ENCODE data around the gene MIA2.
"Not testable (repeated sequence)": the region's sequence is repeated elsewhere in the genome, so short reads cannot be mapped to it uniquely, and the experiment has no call there.

Gene MIA2

DNA sequence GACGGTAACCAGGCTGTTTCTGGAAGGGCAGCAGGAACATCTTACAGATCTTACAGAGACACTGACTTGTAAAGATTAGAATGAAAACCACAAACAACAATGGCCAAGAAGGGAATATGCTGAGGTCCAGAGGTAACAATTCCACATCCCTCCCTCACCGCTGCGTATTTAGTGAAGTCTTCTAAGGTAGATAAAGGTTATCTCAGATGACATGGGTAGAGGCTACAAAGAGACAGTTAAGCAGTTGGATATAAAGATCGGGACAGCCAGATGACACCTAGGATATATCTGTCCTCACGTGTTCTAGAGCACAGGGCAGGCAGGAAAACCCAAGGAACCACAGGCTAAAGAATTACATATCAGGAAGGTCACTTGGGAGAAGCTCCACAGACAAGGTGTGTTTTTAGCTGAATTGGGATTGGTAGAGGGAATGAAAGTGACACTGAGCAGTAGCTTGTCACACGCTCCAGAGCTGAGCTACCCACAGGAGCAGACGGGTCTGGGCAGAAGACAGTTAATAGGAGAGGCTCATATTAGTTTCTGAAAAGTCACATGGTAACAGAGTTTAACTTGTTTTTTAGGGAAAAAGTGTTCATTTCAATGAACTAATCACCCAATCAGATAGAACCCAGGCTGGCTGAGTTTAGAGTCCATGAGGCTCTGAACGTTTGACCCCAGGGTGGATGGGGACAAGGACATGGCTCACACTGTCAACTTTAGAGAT lies 83.3 kb downstream of the MIA2 start:
- DNase-seq (ENCODE audit: extremely low spot score, insufficient read length, low read depth) (no peak), FAIRE-seq (no peak)

DNA sequence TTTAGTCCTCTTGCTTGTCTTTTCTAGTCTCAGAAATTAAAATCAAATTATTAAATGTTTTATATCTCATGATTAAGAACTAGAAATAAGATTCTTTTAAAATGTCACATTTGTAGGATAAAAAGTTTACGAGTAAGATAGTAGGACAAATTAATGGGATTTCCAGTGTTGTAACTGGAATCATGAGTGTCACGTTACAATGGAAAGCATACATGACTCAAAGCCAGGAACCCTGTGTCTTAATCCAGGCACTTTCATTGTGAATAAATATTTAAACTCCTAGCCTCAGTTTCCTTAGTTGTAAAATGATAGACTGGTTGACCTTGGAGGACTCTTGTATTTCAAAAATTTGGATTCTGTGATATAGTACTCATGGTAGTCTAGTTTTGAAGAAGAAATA lies 84.9 kb downstream of the MIA2 start:
- FAIRE-seq = no peak
- no peak for DNase-seq (ENCODE audit: extremely low spot score, insufficient read length, low read depth)

DNA sequence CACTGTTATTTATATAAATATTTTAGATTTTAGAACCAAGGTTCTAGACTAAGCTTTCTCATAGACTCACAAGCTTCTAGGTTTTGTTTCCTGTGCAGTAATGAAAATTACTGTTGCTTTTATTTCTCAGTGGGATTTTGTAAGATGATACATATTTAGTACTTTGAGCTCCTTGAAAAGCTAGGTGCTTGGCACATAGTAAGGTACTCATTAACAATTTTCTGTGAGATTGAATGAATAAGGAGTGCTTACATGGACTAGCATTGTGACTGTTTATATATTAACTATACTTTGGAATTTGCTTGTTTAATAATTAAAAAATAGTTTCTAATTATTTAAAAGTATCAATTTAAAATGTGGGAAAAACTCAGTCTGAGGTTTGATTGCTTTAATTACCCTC lies 85.7 kb downstream of the MIA2 start:
- no peak for FAIRE-seq
- no peak for DNase-seq (ENCODE audit: extremely low spot score, insufficient read length, low read depth)

DNA sequence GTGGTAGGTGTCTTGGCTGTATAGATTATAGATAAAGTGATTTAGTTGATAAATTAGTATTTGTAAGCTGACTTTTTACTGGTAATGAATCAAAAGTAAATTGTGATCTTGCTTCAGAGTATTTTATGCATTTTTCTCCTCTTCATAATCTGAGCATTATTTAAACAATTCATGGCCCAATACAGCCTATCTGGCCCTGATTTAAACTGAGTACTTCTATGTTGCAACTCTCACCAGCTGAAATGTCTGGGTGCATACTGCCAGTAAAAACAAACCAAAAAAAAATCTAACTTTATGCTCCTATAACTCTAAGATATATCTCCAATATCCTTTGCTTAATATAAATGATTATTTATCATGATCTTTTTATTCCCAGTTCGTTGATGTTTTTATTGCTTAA lies 86.6 kb downstream of the MIA2 start:
- FAIRE-seq (no peak), DNase-seq (ENCODE audit: extremely low spot score, insufficient read length, low read depth) (no peak)

DNA sequence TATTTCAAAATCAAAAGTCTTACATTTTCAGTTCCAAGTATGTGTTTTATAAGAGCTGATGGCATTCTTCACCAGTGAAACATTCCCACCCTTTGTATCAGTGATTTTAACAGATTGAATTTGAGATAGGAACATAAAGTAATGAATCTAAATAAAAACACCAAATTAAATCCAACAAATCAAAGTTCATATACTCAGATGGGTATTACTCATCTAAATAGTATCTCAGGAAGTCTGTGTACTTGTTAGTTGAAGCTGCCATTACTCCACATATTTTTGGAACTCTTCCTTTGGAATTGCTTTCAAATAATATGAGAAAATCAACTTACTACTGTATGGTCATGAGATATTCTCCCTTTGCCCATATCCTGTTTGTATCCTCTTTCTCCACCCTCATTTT lies 89.1 kb downstream of the MIA2 start:
- no peak for FAIRE-seq
- DNase-seq (ENCODE audit: extremely low spot score, insufficient read length, low read depth) = no peak

DNA sequence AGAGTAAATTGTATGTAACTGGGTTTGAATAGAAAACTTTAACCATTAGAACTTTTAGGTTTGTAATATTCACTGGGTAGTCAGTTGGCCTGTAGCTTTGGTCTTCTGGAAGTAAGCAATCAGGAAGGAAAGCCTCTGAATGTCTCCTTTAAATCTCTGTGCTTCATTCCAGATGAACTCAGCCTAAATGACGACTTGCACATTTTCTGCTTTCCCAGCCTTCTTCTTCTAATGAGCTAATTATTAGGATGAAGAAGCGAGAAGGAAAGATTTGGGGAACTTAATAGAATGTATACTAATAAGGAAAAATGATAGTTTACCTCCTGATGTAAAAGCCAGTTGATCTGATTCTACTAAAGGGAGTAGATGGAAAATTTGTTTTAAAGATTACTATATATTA lies 90.4 kb downstream of the MIA2 start:
- no peak for DNase-seq (ENCODE audit: extremely low spot score, insufficient read length, low read depth)
- FAIRE-seq = no peak

DNA sequence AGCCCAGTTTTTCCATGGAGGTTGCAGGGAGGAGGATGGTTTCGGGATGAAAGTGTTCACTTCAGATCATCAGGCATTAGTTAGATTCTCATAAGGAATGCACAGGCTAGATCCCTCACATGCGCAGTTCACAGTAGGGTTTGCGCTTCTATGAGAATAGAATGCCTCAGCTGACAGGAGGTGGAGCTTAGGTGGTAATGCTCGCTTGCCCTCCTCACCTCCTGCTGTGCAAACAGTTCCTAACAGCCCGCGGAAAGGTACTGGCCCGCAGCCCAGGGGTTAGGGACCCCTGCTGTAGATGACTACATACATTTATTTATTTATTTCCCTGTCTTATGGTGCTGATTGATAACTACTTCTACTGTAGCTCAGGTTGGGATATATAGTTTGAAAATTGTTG lies 105.3 kb downstream of the MIA2 start:
- DNase-seq (ENCODE audit: extremely low spot score, insufficient read length, low read depth) (no peak), FAIRE-seq (no peak)

DNA sequence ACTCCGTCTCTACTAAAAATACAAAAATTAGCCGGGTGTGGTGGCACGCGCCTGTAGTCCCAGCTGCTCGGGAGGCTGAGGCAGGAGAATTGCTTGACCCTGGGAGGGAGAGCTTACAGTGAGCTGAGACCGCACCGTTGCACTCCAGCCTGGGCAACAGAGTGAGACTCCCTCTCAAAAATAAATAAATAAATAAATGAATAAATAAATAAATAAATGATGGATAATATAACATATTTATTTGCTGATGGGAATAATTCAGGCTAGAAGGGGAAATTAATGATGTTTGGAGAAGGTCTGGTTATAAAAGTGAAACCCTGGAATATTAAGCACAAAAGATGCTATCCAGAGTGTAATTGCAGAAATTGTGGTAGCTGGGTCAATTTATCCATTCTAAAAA lies 107.4 kb downstream of the MIA2 start:
- FAIRE-seq; DNase-seq (ENCODE audit: extremely low spot score, insufficient read length, low read depth): not testable (repeated sequence)

DNA sequence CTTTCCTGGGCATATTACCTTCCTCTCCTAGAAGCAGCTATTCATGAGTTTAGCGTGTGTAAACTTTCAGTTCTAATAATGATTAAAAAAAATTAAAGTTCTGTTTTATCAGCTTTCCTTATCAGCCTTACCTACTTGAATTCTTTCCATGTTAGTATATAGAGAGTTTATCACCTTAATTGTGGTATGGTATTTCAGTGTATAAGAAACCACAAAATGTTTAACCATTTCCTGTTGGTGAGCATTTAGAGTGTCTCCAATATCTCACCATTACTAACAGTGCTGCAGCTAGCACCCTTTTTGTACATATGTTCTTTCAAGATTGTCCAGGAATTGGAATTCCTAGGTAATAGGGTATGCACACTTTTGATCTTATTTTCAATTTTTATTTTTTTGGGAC lies 109.1 kb downstream of the MIA2 start:
- DNase-seq (ENCODE audit: extremely low spot score, insufficient read length, low read depth) (no peak), FAIRE-seq (no peak)

DNA sequence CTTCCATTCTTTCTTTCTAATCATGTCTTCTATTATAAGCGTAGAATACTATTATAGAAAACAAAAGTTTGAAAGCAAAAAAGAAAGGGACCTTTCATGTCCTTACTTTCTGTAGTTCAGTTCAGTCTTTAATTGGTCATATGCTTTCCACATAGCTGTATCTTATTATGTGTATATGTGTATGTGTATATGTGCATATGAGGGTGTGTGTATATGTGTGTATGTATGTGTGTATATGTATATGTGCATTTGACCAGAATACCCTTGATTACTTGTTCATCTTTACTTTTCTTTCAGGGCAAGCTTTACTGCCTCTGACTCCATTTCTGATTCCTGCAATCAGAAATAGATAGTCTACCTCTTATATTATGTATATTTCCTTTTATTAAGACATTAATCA lies 109.9 kb downstream of the MIA2 start:
- no peak for DNase-seq (ENCODE audit: extremely low spot score, insufficient read length, low read depth)
- FAIRE-seq = no peak

DNA sequence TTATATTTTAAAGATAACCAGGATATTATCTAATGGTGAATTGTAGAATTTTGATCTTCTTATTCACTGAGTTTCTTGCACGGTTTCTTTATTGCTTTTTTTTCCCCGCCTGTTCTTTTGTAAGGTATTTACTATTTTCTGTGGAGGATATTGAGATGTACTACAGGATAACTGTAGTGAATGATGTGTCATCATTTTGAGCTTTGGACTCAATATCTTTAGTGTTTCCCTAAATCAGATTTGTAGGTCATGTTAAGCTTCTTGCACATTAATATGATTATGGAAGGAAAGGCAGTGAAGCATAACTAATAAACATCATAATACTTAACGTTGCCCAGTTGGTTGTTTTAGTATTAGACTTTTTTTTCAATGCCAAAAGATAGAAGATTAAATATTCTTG lies 117.2 kb downstream of the MIA2 start:
- no peak for DNase-seq (ENCODE audit: extremely low spot score, insufficient read length, low read depth)
- FAIRE-seq = no peak

DNA sequence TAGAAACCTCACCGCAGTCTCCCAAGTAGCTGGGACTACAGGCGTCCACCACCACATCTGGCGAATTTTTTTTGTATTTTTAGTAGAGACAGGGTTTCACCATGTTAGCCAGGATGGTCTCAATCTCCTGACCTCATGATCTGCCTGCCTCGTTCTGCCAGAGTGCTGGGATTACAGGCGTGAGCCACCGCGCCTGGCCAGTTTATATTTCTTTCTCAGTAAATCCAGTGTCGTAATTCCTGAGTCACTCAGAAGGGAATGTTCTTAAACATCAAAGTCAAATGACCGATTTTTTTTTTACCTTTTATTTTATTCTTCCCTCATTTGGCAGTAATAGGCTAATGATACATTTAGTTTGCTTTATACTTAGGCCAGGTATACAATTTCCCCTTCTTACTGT lies 118.0 kb downstream of the MIA2 start:
- DNase-seq (ENCODE audit: extremely low spot score, insufficient read length, low read depth) (no peak), FAIRE-seq (no peak)

DNA sequence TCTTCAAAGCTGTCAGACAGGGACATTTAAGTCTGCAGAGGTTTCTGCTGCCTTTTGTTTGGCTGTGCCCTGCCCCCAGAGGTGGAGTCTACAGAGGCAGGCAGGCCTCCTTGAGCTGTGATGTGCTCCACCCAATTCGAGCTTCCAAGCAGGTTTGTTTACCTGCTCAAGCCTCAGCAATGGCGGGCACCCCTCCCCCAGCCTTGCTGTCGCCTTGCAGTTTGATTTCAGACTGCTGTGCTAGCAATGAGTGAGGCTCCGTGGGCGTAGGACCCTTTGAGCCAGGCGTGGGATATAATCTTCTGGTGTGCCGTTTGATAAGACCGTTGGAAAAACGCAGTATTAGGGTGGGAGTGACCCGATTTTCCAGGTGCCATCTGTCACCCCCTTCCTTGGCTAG lies 125.4 kb downstream of the MIA2 start:
- DNase-seq (ENCODE audit: extremely low spot score, insufficient read length, low read depth); FAIRE-seq: not testable (repeated sequence)

DNA sequence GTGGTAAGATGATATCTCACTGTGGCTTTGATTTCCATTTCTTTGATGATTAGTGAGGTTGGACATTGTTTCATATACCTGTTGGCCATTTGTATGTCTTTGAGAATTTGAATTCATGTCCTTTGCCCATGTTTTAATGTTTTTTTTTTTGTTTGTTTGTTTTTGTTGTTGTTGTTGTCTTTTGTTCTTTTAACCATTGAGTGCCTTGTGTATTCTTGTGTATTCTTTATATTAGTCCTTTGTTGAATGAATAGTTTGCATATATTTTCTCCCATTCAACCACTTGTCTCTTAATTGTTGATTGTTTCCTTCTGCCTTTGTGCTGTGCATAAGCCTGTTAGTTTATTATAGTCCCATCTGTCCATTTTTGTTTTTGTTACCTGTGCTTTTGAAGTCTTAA lies 126.6 kb downstream of the MIA2 start:
- FAIRE-seq (no peak), DNase-seq (ENCODE audit: extremely low spot score, insufficient read length, low read depth) (no peak)

DNA sequence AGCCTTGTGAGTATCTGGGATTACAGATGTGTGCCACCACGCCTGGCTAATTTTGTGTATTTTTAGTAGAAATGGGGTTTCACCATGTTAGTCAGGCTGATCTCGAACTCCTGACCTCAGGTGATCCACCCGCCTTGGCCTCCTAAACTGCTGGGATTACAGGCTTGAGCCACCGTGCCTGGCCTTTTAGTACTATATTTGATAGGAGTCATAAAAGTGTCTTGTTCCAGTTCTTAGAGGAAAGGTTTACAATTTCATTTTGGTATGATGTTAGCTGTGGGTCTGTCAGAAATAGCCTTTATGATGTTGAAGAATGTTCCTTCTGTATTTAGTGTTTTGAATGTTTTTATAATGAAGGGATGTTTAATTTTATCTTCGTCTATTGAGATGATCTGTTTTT lies 127.8 kb downstream of the MIA2 start:
- not testable (repeated sequence) for FAIRE-seq; DNase-seq (ENCODE audit: extremely low spot score, insufficient read length, low read depth)

DNA sequence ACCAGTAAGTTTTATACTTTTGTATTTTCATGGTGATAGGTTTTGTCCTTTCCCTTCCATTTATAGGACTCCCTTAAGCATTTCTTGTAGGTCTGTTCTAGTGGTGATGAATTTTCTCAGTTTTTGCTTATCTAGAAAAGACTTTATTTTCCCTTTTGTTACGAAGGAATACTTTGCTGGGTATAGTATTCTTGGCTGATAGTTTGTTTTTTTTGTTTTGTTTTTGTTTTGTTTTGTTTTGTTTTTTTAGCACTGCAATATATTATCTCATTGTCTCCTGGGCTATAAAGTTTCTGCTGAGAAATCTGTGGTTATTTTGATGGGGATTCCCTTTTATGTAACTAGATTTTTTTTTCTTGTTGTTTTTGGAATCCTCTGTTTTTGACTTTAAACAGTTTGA lies 130.8 kb downstream of the MIA2 start:
- no peak for FAIRE-seq
- no peak for DNase-seq (ENCODE audit: extremely low spot score, insufficient read length, low read depth)

DNA sequence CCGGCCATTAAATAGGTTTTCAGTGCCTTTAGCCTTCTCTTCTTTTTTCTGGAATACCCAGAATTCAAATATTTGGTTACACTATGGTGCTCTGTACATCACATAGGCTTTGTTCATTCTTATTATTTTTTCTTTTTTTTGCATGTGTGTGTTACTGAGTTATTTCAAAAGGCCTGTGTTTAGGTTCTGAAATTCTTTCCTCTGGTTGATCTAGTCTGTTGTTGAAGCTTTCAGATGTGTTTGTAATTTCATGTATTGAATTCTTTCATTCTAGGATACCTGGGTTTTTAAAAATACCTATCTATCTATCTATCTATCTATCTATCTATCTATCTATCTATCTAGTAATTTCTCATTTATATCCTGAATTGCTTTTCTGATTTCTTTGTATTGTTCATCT lies 131.6 kb downstream of the MIA2 start:
- DNase-seq (ENCODE audit: extremely low spot score, insufficient read length, low read depth) (no peak), FAIRE-seq (no peak)

DNA sequence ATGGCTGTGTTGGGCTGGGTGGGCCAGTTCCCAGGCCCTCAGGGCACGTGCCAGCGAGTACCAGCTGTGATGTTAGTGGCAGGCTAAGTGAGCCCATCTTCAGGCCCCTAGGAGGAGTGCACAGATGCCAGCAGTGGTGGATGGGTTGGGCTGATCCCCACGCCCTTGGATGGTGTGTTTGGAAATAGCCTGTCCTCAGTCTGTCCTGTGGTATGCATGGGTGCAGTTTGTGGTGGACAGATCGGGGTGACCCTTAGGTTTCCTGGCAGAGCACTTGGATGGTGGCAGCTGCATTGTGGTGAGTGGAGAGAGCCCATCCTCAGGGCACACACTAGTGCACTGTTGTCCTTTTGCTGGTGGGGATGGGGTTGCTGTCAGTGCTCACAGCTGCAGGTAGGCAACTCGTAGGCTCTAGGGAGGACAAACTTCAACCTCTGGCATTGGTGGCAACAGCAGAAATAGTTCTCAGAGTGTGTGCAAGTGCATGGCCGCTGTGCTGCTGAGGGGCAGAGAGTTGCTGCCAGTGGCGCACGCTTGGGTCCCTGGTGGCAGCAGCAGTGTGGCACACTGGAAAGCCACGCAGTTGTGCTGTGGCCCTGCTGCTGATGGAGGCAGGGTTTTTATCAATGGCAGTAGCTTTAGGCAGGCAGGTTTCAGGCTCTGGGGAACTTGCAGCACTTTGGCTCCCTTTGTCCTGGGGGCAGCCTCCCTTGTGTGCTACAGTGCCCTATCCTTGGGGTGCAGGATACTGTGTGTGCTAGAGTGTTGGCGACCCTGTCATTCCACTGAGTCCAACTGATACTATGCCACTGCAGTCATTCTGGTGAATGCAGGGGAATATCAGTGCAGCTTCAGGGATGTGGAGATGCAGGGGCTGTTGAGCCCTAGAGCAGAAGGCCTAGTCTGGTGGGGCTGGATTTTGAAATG lies 133.0 kb downstream of the MIA2 start:
- FAIRE-seq (no peak), DNase-seq (ENCODE audit: extremely low spot score, insufficient read length, low read depth) (no peak)

DNA sequence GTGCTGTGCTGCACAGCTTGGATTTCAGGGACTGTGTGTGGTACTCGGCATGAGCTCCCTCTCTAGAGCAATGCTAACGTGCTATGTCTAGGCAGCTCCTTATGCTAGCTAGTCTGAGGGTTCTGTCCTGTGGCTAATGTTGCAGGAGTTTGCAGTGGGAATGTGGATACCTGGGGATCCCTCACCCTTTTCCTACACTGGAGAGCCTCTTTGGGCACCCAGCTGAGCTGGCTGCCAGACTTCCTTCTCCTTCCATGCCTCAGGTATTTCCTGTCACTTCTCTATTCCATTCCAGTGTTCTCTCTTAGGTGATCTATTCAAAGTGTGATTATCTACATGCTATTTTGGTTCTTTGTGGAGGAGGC lies 133.7 kb downstream of the MIA2 start:
- no peak for FAIRE-seq
- no peak for DNase-seq (ENCODE audit: extremely low spot score, insufficient read length, low read depth)

DNA sequence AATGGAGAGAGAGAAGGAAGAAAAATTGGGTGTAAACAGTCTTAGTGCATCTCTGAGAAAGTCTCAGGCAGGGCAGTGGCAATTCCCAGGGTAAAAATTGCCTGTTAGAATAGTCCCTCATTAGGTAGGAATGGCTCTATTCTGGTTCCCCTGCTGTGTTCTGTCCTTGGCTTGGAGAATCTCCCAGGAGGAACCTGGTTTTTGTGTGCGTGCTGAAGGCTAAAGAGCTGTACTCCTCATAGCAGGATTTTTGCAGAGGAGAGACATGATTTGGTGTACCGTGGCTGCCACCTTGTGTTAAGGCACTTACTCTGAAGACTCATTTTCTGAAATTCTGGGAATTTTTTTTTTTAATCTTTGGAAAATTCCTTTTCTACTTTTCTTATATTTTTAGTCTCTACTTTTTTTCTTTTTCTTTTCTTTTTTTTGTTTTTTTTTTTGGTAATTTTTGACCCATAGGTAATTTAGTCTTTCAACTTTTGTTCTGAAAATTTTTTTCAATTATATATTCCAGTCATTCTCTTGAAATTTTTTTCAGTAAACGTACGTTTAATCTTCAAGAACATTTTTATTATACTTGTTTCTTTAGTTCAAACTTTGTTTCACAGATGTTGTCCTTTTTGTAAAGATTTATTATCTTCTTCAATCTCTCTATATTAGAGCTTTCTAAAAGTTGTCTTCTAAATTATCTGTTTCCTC lies 134.7 kb downstream of the MIA2 start:
- DNase-seq (ENCODE audit: extremely low spot score, insufficient read length, low read depth) (no peak), FAIRE-seq (peak; percentile 49)

DNA sequence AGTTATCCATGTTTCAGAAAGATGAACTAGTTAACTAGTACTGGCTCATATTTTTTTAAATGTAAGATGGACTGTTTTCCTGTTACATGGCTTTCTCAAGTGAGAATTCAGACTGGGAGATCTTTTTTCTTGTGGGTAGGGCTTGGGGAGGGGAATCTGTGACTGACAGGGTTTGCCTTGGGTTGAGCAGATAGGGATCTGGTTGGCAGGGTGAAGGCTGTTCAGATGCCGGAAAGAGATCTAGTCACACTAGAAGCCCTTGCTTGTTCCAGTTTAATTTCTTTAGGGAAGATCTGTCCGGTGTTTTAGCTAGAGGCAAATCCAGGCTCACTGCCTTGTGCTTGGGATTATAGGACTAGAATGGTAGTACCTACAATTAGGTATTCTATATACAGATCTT lies 135.3 kb downstream of the MIA2 start:
- DNase-seq (ENCODE audit: extremely low spot score, insufficient read length, low read depth) (no peak), FAIRE-seq (no peak)
